Measurements from ENCODE around the gene GYG2. TPM values are rescaled to one million over a fixed set of nuclear protein-coding genes. Genes with fewer than 3 reads are reported as not detected.
"Not testable (repeated sequence)": the region's sequence is repeated elsewhere in the genome, so short reads cannot be mapped to it uniquely, and the experiment has no call there.

The GYG2 gene
- total and polyA plus RNA-seq, 2 donors (not counting 3 experiments of a cell fraction or from before 2014, with no cell fraction given): 0.12 to 0.22 TPM

DNA sequence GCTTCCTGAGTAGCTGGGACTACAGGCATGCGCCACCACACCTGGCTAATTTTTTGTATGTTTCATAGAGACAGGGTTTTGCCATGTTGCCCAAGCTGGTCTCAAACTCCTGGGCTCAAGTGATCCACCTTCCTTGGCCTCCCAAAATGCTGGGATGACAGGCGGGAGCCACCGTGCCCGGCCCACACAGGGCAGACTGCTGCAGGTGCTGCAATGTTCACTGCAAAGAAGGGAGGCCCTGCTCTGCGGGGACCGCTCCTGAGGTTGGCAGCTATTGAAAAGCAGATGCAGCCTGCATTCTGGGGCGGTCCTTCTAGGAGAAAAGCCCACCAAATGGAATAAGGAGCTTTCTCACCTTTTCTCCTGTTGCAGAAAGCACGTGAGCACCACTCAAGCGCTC, 95.4 kb downstream of the GYG2 start:
- Histone ChIP-seq H3K4me2 (ENCODE audit: insufficient read depth, low read length) (no peak overlapping the region), H3K27ac (ENCODE audit: insufficient read depth, low read depth, low read length) (no peak overlapping the region), H3K4me1 (ENCODE audit: control insufficient read depth, extremely low read depth, insufficient read depth, low read length) (no peaks in the 10 kb centered on the region), H3K9me3 (replicated peaks; ENCODE audit: control insufficient read depth, insufficient read depth, low read length) (no peaks in the 10 kb centered on the region), H3K27me3 (ENCODE audit: control insufficient read depth in 2 of 2, insufficient read depth in 2 of 2, low read length in 2 of 2) (no peaks in the 10 kb centered on the region), H3K9ac (replicated peaks; ENCODE audit: extremely low read depth, insufficient read depth, low read length) (no peak overlapping the region), H4K20me1 (replicated peaks; ENCODE audit: control insufficient read depth, extremely low read depth, insufficient read depth, low read length) (no peaks in the 10 kb centered on the region), H2AFZ (ENCODE audit: low read depth, low read length) (no peak overlapping the region), H3K36me3 (ENCODE audit: control insufficient read depth in 2 of 2, extremely low read depth in 1 of 2, insufficient read depth in 2 of 2, low read length in 2 of 2) (no peaks in the 10 kb centered on the region), H3K9me1 (replicated peaks; ENCODE audit: control insufficient read depth, extremely low read depth, insufficient read depth, low read length) (no peaks in the 10 kb centered on the region), H3K4me3 (replicated peaks in 1 of 3; ENCODE audit: insufficient read depth in 1 of 3, low read depth in 1 of 3, low read length in 3 of 3) (no peak overlapping the region), H3K79me2 (ENCODE audit: control insufficient read depth, insufficient read depth, low read length) (no peaks in the 10 kb centered on the region)
- no peak for DNase-seq (ENCODE audit: low read depth, low spot score)
- TF ChIP-seq POLR2AphosphoS5 (IDR thresholded peaks at IDR 0.05; ENCODE audit: insufficient read depth, low read depth, low read length) (no peak), GATA2 (IDR thresholded peaks at IDR 0.05; ENCODE audit: insufficient read depth, insufficient read length, low read depth, low read length) (no peak), EZH2 (IDR thresholded peaks at IDR 0.05; ENCODE audit: borderline replicate concordance, low read depth, low read length, severe bottlenecking) (no peak), POLR2A (IDR thresholded peaks at IDR 0.05; ENCODE audit: low read depth, low read length) (no peak), FOS (IDR thresholded peaks at IDR 0.05; ENCODE audit: borderline replicate concordance, insufficient read depth, low read length) (no peak), JUN (IDR thresholded peaks at IDR 0.05; ENCODE audit: borderline replicate concordance, insufficient read depth, insufficient read length, low read depth) (no peak), MYC (IDR thresholded peaks at IDR 0.05; ENCODE audit: low read depth, low read length) (no peak)
- TF ChIP-seq, protein P1, sequence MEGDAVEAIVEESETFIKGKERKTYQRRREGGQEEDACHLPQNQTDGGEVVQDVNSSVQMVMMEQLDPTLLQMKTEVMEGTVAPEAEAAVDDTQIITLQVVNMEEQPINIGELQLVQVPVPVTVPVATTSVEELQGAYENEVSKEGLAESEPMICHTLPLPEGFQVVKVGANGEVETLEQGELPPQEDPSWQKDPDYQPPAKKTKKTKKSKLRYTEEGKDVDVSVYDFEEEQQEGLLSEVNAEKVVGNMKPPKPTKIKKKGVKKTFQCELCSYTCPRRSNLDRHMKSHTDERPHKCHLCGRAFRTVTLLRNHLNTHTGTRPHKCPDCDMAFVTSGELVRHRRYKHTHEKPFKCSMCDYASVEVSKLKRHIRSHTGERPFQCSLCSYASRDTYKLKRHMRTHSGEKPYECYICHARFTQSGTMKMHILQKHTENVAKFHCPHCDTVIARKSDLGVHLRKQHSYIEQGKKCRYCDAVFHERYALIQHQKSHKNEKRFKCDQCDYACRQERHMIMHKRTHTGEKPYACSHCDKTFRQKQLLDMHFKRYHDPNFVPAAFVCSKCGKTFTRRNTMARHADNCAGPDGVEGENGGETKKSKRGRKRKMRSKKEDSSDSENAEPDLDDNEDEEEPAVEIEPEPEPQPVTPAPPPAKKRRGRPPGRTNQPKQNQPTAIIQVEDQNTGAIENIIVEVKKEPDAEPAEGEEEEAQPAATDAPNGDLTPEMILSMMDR (IDR thresholded peaks at IDR 0.05; ENCODE audit: extremely low read depth in 1 of 2, insufficient read depth in 1 of 2, low read depth in 1 of 2, low read length in 2 of 2): no peak
- TF ChIP-seq, protein P2, sequence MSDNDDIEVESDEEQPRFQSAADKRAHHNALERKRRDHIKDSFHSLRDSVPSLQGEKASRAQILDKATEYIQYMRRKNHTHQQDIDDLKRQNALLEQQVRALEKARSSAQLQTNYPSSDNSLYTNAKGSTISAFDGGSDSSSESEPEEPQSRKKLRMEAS (IDR thresholded peaks at IDR 0.05; ENCODE audit: insufficient read depth, insufficient read length): no peak
- dilution Hi-C loops (cut with MboI; ENCODE audit: extremely low pct_ligation_motif_present, low sequenced_read_pairs): no loop called here
- ChIA-PET POLR2A (no interaction called here), CTCF (no interaction called here)
- no TSS peak for BruUV-seq (replicated peaks)
- intact Hi-C loops (cut with micrococcal nuclease): no loop called here
- FAIRE-seq: no peak

DNA sequence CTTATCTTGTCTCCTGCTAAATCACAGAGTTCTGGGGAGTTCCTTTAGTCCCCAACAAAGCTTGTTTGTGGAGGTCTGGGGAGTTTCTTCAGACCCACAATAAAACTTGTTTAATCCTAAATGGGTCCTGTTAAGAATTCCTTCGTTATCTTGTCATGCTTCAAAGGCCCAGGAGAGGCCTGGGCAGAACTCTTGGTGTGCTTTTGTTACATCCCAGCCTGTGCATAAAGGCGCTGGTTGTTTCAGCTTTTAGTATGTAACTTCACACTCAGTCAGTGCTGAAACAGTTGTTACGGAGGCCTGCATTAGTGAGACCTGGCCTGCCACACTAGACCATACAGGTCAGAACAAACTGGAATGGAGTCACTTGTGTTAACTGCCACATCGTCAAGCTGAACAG, 97.5 kb downstream of the GYG2 start:
- intact Hi-C loops (cut with micrococcal nuclease): loop anchor here (5.0 kb wide), 1 partner anchor 234 kb away; the partner anchor contains the start of gene CD99
- H3K9me3 ChIP-seq (replicated peaks; ENCODE audit: control insufficient read depth, insufficient read depth, low read length); CTCF ChIA-PET; FAIRE-seq; BruUV-seq (replicated peaks); H4K20me1 ChIP-seq (replicated peaks; ENCODE audit: control insufficient read depth, extremely low read depth, insufficient read depth, low read length); H3K4me3 ChIP-seq (replicated peaks in 1 of 3; ENCODE audit: insufficient read depth in 1 of 3, low read depth in 1 of 3, low read length in 3 of 3); H3K9ac ChIP-seq (replicated peaks; ENCODE audit: extremely low read depth, insufficient read depth, low read length); dilution Hi-C loops (cut with MboI; ENCODE audit: extremely low pct_ligation_motif_present, low sequenced_read_pairs); H3K9me1 ChIP-seq (replicated peaks; ENCODE audit: control insufficient read depth, extremely low read depth, insufficient read depth, low read length); H3K27me3 ChIP-seq (ENCODE audit: control insufficient read depth in 2 of 2, insufficient read depth in 2 of 2, low read length in 2 of 2); H3K36me3 ChIP-seq (ENCODE audit: control insufficient read depth in 2 of 2, extremely low read depth in 1 of 2, insufficient read depth in 2 of 2, low read length in 2 of 2); H3K27ac ChIP-seq (ENCODE audit: insufficient read depth, low read depth, low read length); H3K4me1 ChIP-seq (ENCODE audit: control insufficient read depth, extremely low read depth, insufficient read depth, low read length); H3K4me2 ChIP-seq (ENCODE audit: insufficient read depth, low read length); H3K79me2 ChIP-seq (ENCODE audit: control insufficient read depth, insufficient read depth, low read length); DNase-seq (ENCODE audit: low read depth, low spot score); POLR2A ChIA-PET; H2AFZ ChIP-seq (ENCODE audit: low read depth, low read length): not testable (repeated sequence)
